ENCODE data around the gene LRFN5. TPM values are rescaled to one million over a fixed set of nuclear protein-coding genes. Genes with fewer than 3 reads are reported as not detected.
A peak's percentile ranks its signal among the peaks of the same experiment; 100 is the strongest.

The LRFN5 gene
- total and polyA plus RNA-seq, 2 of the 13 experiments (the other 11 are each of a cell fraction or from before 2014, with no cell fraction given) = not detected

- TF ChIP-seq ZNF318 (CRISPR knock-in tag; IDR thresholded peaks at IDR 0.05) = no peak
- no peak for TF ChIP-seq IRF1 (CRISPR knock-in tag; IDR thresholded peaks at IDR 0.05; ENCODE audit: low read depth)
- TF ChIP-seq SIN3A (IDR thresholded peaks at IDR 0.05; ENCODE audit: borderline replicate concordance, low read depth, low read length) = no peak
- TF ChIP-seq ZNF264 (CRISPR knock-in tag; IDR thresholded peaks at IDR 0.05) = no peak
- no peak for TF ChIP-seq HES4 (CRISPR knock-in tag; IDR thresholded peaks at IDR 0.05; ENCODE audit: borderline replicate concordance)
- no peak for TF ChIP-seq ZNF891 (CRISPR knock-in tag; IDR thresholded peaks at IDR 0.05)
- TF ChIP-seq GFI1 (CRISPR knock-in tag; IDR thresholded peaks at IDR 0.05; ENCODE audit: borderline replicate concordance) = peak; percentile 21; the same call in 1 of the 2 replicates
- TF ChIP-seq SNRNP70 (IDR thresholded peaks at IDR 0.05; ENCODE audit: low read depth, low read length) = no peak
- TF ChIP-seq, protein P1, sequence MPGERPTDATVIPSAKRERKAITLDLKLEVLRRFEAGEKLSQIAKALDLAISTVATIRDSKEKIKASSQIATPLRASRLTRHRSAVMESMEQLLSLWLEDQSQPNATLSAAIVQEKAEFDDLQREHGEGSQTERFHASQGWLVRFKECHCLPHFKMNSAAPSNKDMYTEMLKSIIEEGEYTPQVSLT (CRISPR knock-in tag; IDR thresholded peaks at IDR 0.05; ENCODE audit: borderline replicate concordance, low read depth) = no peak
- TF ChIP-seq, protein P2, sequence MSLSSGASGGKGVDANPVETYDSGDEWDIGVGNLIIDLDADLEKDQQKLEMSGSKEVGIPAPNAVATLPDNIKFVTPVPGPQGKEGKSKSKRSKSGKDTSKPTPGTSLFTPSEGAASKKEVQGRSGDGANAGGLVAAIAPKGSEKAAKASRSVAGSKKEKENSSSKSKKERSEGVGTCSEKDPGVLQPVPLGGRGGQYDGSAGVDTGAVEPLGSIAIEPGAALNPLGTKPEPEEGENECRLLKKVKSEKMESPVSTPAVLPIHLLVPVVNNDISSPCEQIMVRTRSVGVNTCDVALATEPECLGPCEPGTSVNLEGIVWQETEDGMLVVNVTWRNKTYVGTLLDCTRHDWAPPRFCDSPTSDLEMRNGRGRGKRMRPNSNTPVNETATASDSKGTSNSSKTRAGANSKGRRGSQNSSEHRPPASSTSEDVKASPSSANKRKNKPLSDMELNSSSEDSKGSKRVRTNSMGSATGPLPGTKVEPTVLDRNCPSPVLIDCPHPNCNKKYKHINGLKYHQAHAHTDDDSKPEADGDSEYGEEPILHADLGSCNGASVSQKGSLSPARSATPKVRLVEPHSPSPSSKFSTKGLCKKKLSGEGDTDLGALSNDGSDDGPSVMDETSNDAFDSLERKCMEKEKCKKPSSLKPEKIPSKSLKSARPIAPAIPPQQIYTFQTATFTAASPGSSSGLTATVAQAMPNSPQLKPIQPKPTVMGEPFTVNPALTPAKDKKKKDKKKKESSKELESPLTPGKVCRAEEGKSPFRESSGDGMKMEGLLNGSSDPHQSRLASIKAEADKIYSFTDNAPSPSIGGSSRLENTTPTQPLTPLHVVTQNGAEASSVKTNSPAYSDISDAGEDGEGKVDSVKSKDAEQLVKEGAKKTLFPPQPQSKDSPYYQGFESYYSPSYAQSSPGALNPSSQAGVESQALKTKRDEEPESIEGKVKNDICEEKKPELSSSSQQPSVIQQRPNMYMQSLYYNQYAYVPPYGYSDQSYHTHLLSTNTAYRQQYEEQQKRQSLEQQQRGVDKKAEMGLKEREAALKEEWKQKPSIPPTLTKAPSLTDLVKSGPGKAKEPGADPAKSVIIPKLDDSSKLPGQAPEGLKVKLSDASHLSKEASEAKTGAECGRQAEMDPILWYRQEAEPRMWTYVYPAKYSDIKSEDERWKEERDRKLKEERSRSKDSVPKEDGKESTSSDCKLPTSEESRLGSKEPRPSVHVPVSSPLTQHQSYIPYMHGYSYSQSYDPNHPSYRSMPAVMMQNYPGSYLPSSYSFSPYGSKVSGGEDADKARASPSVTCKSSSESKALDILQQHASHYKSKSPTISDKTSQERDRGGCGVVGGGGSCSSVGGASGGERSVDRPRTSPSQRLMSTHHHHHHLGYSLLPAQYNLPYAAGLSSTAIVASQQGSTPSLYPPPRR (CRISPR knock-in tag; IDR thresholded peaks at IDR 0.05; ENCODE audit: borderline replicate concordance) = peak; percentile 86; the same call in 1 of the 2 replicates
- TF ChIP-seq RCOR2 (CRISPR knock-in tag; IDR thresholded peaks at IDR 0.05) = 0 out of 2 replicates have a peak, but pooled peaks have one; percentile 39
- peak; percentile 38; the same call in 1 of the 2 replicates for TF ChIP-seq SALL1 (CRISPR knock-in tag; IDR thresholded peaks at IDR 0.05)
- TF ChIP-seq ZNF326 (CRISPR knock-in tag; IDR thresholded peaks at IDR 0.05; ENCODE audit: borderline replicate concordance) = no peak
- TF ChIP-seq NFIC (IDR thresholded peaks at IDR 0.05; ENCODE audit: low read length) = peak; percentile 67; the same call in 1 of the 2 replicates
Measured at GRCh38 chr14:41662780-41663472, 56.2 kb downstream of the LRFN5 start (continued).

Data from HepG2 (cell line).